Fibroblast of lung (primary cell): ENCODE measurements around the gene CCDC122.
"Not testable (repeated sequence)": the region's sequence is repeated elsewhere in the genome, so short reads cannot be mapped to it uniquely, and the experiment has no call there.

Source experiments
- EZH2 ChIP-seq: IDR thresholded peaks from 2 replicates; pipeline ENCODE4 v1.5.1; 2012; ENCODE audit warnings: low read length, control low read depth, mild to moderate bottlenecking; ENCODE audit errors: missing control alignments
- TF ChIP-seq, protein P1 (sequence below), 2 donors: IDR thresholded peaks in 1 of 2; conservative IDR thresholded peaks in 1 of 2; 1 replicate in 1 of 2; 2 replicates in 1 of 2; pipeline ENCODE4 v1.5.1; 2011 to 2012; ENCODE audit warnings: low read length in 2 of 2, control low read depth in 1 of 2, inconsistent platforms in 1 of 2, low read depth in 1 of 2, mild to moderate bottlenecking in 1 of 2

DNA sequence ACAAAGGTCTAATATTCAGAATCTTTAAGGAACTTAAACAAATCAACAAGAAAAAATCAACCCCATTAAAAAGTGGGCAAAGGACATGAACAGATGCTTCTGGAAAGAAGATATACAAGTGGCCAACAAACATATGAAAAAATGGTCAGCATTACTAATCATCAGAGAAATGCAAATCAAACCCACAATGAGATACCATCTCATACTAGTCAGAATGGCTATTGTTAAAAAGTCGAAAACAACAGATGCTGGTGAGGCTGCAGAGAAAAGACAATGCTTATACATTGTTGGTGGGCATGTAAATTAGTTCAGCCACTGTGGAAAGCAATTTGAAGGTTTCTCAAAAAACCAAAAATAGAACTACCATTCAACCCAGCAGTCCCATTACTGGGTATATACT, 54.9 kb downstream of the CCDC122 start:
- TF ChIP-seq, protein P1, sequence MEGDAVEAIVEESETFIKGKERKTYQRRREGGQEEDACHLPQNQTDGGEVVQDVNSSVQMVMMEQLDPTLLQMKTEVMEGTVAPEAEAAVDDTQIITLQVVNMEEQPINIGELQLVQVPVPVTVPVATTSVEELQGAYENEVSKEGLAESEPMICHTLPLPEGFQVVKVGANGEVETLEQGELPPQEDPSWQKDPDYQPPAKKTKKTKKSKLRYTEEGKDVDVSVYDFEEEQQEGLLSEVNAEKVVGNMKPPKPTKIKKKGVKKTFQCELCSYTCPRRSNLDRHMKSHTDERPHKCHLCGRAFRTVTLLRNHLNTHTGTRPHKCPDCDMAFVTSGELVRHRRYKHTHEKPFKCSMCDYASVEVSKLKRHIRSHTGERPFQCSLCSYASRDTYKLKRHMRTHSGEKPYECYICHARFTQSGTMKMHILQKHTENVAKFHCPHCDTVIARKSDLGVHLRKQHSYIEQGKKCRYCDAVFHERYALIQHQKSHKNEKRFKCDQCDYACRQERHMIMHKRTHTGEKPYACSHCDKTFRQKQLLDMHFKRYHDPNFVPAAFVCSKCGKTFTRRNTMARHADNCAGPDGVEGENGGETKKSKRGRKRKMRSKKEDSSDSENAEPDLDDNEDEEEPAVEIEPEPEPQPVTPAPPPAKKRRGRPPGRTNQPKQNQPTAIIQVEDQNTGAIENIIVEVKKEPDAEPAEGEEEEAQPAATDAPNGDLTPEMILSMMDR (conservative IDR thresholded peaks at IDR 0.05 in 1 of 2, IDR thresholded peaks at IDR 0.05 in 1 of 2; ENCODE audit: low read depth in 1 of 2, low read length in 2 of 2), result not testable (repeated sequence)
- TF ChIP-seq EZH2, result not testable (repeated sequence)
